ENCODE measurements around the gene PDIA2. TPM values are rescaled to one million over a fixed set of nuclear protein-coding genes. Genes with fewer than 3 reads are reported as not detected.

Gene PDIA2
- total and polyA plus RNA-seq, 10 of the 15 experiments (the other 5 are each of a cell fraction or from before 2014, with no cell fraction given), result 0.11 to 0.36 TPM; not detected in 8

- TF ChIP-seq ZBTB11 (CRISPR knock-in tag; IDR thresholded peaks at IDR 0.05), result no peak
These were observed 18.5 kb upstream of the PDIA2 start (continued) for GRCh38 chr16:264440-264951.

- H3K4me2 ChIP-seq (ENCODE audit: control insufficient read depth, insufficient read depth), result no peak overlapping the region
- no peak for TF ChIP-seq YY1 (IDR thresholded peaks at IDR 0.05; ENCODE audit: low read depth, low read length)
- no peak for TF ChIP-seq EZH2 (IDR thresholded peaks at IDR 0.05; ENCODE audit: borderline replicate concordance, control insufficient read depth, low read depth, low read length)
- TF ChIP-seq SUZ12 (IDR thresholded peaks at IDR 0.05; ENCODE audit: unreplicated experiment), result no peak
- TF ChIP-seq BCL11A (IDR thresholded peaks at IDR 0.05; ENCODE audit: low read depth, low read length), result no peak
- TF ChIP-seq IRF3 (IDR thresholded peaks at IDR 0.05), result no peak
- no peak for TF ChIP-seq ATF2 (IDR thresholded peaks at IDR 0.05; ENCODE audit: low read length)
- no peak for TF ChIP-seq CHD1 (IDR thresholded peaks at IDR 0.05; ENCODE audit: low read depth, low read length)
- no peak for TF ChIP-seq FOXM1 (IDR thresholded peaks at IDR 0.05; ENCODE audit: low read depth, low read length)
- no peak for TF ChIP-seq NFYA (IDR thresholded peaks at IDR 0.05; ENCODE audit: borderline replicate concordance, low read depth, low read length)
- TF ChIP-seq IRF4 (IDR thresholded peaks at IDR 0.05; ENCODE audit: low read depth, low read length), result no peak
- TF ChIP-seq EED (IDR thresholded peaks at IDR 0.05; ENCODE audit: low read depth), result no peak
- TF ChIP-seq JUNB (IDR thresholded peaks at IDR 0.05), result no peak
- TF ChIP-seq POLR2AphosphoS2 (IDR thresholded peaks at IDR 0.05; ENCODE audit: low read depth, low read length), result no peak
- no peak for TF ChIP-seq ETV6 (conservative IDR thresholded peaks at IDR 0.05 in 1 of 2, IDR thresholded peaks at IDR 0.05 in 1 of 2; ENCODE audit: borderline replicate concordance in 1 of 2, low read depth in 1 of 2)
- no peak for TF ChIP-seq MEF2A (IDR thresholded peaks at IDR 0.05; ENCODE audit: insufficient read depth, low read depth, low read length)
- no peak for TF ChIP-seq ESRRA (IDR thresholded peaks at IDR 0.05; ENCODE audit: low read length)
- BruUV-seq (replicated peaks), result no TSS peak
- 79% methylated on average over 14 of the region's 14 CpGs for WGBS (ENCODE audit: insufficient coverage, insufficient replicate concordance, low lambda C conversion rate, missing lambda C conversion rate)
- intact Hi-C loops (cut with micrococcal nuclease; ENCODE audit: unreplicated experiment) (no loop called here), in situ Hi-C loops (cut with MboI) (no loop called here)
- ATAC-seq (no peak), FAIRE-seq (no peak), DNase-seq (ENCODE audit: low read depth, low spot score) (no peak)
- ChIA-PET RAD21 (ENCODE audit: unreplicated experiment) (no interaction called here), SMC1A (ENCODE audit: uncharacterized antibody, unreplicated experiment) (interaction anchor here (0.5 kb wide), 1 partner anchor 49 kb away, joined by 3 read pairs; no protein-coding TSS in a partner anchor), CTCF (no interaction called here), POLR2A (no interaction called here)
- H3K4me3 ChIP-seq, result no peak overlapping the region
- H3K9me3 ChIP-seq (replicated peaks; ENCODE audit: control insufficient read depth, insufficient read depth, low read length), result no peaks in the 10 kb centered on the region
- H3K9ac ChIP-seq (ENCODE audit: control insufficient read depth, insufficient read depth, low read length), result no peak overlapping the region
- H4K20me1 ChIP-seq (ENCODE audit: control insufficient read depth, insufficient read depth), result no peaks in the 10 kb centered on the region
- H3K4me1 ChIP-seq (ENCODE audit: control insufficient read depth, insufficient read depth, low read length), result no peaks in the 10 kb centered on the region
- no peaks in the 10 kb centered on the region for H3K79me2 ChIP-seq (ENCODE audit: control insufficient read depth, insufficient read depth, low read length)
- H2AFZ ChIP-seq (ENCODE audit: control insufficient read depth, low read depth, low read length), result no peak overlapping the region
- H3K27me3 ChIP-seq (replicated peaks in 1 of 2; ENCODE audit: control insufficient read depth in 2 of 2, insufficient read depth in 2 of 2, low read length in 1 of 2), result no peaks in the 10 kb centered on the region
- no peaks in the 10 kb centered on the region; a peak in 1 of 4 replicates for H3K36me3 ChIP-seq (ENCODE audit: control insufficient read depth in 2 of 2, insufficient read depth in 2 of 2, low read length in 1 of 2)
- no peak overlapping the region for H3K27ac ChIP-seq (ENCODE audit: control insufficient read depth, insufficient read depth)
These were observed 17.9 kb upstream of the PDIA2 start for GRCh38 chr16:265002-265529.
